IgD-negative memory B cell (primary cell): Measurements from ENCODE around the gene TWSG1. TPM values are rescaled to one million over a fixed set of nuclear protein-coding genes. Genes with fewer than 3 reads are reported as not detected.

ENCODE experiments used
- polyA plus RNA-seq: library from polyadenylated mRNA; unstranded; fragments of 300-500 nt; fragmentation: Illumina TruSeq; gene quantifications from one replicate; pipeline ENCODE4 v1.2.3, GENCODE V29; 2021

TWSG1 gene
- polyA plus RNA-seq, 1 donor from 2014 or later, result 2.9 TPM

Other genes starting within 250 kb of the TWSG1 start
- 144 TPM for gene NDUFV2, start 232.1 kb upstream of the TWSG1 start, polyA plus RNA-seq
- gene ANKRD12, start 198.0 kb upstream of the TWSG1 start, polyA plus RNA-seq, result 87.3 TPM
- 49.8 TPM for gene RALBP1, start 140.7 kb downstream of the TWSG1 start, polyA plus RNA-seq